ENCODE measurements around the gene PSENEN.
"Not testable (repeated sequence)": the region's sequence is repeated elsewhere in the genome, so short reads cannot be mapped to it uniquely, and the experiment has no call there.

Gene PSENEN

GRCh38 chr19:35718345-35719041 lies 27.0 kb upstream of the PSENEN start:
- DNase-seq: peak in 1 of 2 experiments; percentile 54

- DNase-seq: no peak
Measured at GRCh38 chr19:35719402-35720162, 25.9 kb upstream of the PSENEN start.

GRCh38 chr19:35720163-35720524 lies 25.3 kb upstream of the PSENEN start:
- no peak for DNase-seq

GRCh38 chr19:35720648-35721047 lies 24.8 kb upstream of the PSENEN start:
- no peak for DNase-seq

GRCh38 chr19:35721374-35721773 lies 24.1 kb upstream of the PSENEN start:
- no peak for DNase-seq

- DNase-seq: no peak
Measured at GRCh38 chr19:35722461-35722860, 23.0 kb upstream of the PSENEN start.

- DNase-seq: no peak
Measured at GRCh38 chr19:35722897-35723296, 22.6 kb upstream of the PSENEN start.

GRCh38 chr19:35723671-35724070 lies 21.8 kb upstream of the PSENEN start:
- DNase-seq: no peak

DNA sequence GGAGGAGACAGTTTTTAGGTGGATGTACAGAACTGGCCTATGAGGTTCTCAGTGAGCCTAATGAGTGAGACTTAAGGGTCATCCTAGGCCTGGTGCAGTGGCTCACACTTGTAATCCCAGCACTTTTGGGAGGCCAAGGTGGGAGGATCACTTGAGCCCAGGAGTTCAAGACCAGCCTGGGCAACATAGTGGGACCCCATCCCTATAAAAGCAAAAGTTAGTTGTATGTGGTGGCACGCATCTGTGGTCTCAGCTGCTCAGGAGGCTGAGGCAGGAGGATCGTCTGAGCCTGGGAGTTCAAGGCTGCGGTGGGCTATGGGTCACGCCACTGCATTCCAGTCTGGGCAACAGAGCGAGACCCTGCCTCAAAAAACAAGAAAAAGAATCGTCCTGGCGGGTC lies 21.3 kb upstream of the PSENEN start:
- not testable (repeated sequence) for DNase-seq

- DNase-seq: no peak
Measured at GRCh38 chr19:35724560-35724959, 20.9 kb upstream of the PSENEN start.

GRCh38 chr19:35725216-35725861 lies 20.1 kb upstream of the PSENEN start:
- no peak for DNase-seq

- no peak for DNase-seq
Measured at GRCh38 chr19:35727053-35727955, 18.1 kb upstream of the PSENEN start.

DNA sequence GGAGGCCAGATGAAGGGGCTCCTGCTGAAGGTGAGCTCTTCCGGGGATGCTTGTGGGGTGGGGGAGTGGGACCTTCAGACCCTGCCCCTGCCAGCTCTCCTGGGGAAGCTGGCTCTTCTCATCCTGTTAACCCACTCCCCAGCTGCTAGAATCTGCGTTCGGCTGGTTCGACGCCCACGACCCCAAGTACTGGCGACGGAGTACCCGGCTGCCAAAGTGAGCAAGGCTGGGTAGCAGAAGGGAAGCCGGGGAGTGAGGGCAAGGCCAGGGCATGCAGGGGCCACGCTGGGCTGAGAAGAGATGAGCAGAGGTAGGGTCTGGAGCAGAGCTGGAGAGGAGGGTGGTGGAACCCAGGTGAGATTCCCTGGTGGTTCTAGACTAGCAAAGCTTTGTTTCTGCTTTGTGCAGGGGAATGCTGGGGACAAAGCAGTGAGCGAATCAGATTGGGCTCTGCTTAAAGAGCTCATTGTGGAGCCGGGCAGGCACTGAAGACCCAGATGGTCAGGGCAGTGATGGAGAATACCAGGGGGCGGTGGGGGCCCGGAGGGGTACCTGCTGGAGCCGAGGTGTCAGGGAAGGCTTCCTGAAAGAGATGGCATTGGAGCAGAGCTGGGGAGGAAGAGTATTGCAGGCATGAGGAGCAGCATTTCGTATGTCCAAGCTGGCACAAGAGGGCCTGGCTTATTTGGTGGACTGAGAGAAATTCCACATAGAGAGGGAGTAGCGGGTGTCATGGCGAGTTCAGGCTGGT lies 17.3 kb upstream of the PSENEN start:
- no peak for DNase-seq

GRCh38 chr19:35729021-35729420 lies 16.4 kb upstream of the PSENEN start:
- peak in 1 of 2 experiments; percentile 67 for DNase-seq

DNA sequence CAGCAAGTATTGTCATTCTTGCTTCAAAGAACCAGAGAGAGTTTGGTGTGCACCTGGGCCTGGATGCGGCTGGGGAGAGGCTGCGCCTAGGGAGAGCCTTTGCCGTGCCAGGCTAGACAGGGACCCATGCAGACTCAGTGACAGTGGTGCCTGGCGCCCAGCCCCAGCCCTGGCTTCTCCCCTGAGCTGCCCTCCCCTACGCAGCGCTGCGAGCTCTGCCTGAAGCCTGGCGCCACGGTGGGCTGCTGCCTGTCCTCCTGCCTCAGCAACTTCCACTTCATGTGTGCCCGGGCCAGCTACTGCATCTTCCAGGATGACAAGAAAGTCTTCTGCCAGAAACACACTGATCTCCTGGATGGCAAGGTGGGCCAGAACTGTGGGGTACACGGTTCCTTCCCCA lies 15.7 kb upstream of the PSENEN start:
- DNase-seq: no peak

GRCh38 chr19:35730326-35730725 lies 15.1 kb upstream of the PSENEN start:
- DNase-seq: no peak

GRCh38 chr19:35731353-35731752 lies 14.1 kb upstream of the PSENEN start:
- no peak for DNase-seq

DNA sequence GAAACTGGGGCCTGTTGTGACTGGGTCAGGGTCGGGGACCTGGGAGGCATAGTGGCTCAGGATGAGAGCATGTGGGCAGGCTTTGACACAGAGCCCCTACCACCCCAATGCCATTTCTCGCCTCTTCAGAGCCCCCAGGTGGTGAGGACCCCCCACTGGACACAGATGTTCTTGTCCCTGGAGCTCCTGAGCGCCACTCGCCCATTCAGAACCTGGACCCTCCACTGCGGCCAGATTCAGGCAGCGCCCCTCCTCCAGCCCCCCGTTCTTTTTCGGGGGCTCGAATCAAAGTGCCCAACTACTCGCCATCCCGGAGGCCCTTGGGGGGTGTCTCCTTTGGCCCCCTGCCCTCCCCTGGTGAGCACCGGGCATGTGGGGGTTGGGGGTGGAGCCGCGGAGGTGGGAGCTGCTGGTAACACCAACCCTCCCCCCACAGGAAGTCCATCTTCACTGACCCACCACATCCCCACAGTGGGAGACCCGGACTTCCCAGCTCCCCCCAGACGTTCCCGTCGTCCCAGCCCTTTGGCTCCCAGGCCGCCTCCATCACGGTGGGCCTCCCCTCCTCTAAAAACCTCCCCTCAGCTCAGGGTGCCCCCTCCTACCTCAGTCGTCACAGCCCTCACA lies 13.6 kb upstream of the PSENEN start:
- no peak for DNase-seq

GRCh38 chr19:35732540-35733179 lies 12.8 kb upstream of the PSENEN start:
- no peak for DNase-seq

GRCh38 chr19:35733180-35734125 lies 12.0 kb upstream of the PSENEN start:
- no peak for DNase-seq
